SK-N-MC (cell line): Measurements from ENCODE around the gene ZNF827.

Source experiments
- EZH2 ChIP-seq: fragments of 200-600 bp; sonication (generic); IDR thresholded peaks from one replicate; pipeline ENCODE4 v1.6.1; 2017; ENCODE audit warnings: antibody characterized with exemption
- FOXP2 ChIP-seq: optimal IDR thresholded peaks from 2 replicates; pipeline ENCODE3; 2011; ENCODE audit warnings: mild to moderate bottlenecking, moderate library complexity; ENCODE audit not compliant: insufficient read depth; ENCODE audit errors: extremely low read length, control extremely low read depth
- POLR2AphosphoS5 ChIP-seq: IDR thresholded peaks from 2 replicates; pipeline ENCODE4 v1.6.1; 2012; ENCODE audit warnings: mild to moderate bottlenecking, low read depth, low read length, borderline replicate concordance

DNA sequence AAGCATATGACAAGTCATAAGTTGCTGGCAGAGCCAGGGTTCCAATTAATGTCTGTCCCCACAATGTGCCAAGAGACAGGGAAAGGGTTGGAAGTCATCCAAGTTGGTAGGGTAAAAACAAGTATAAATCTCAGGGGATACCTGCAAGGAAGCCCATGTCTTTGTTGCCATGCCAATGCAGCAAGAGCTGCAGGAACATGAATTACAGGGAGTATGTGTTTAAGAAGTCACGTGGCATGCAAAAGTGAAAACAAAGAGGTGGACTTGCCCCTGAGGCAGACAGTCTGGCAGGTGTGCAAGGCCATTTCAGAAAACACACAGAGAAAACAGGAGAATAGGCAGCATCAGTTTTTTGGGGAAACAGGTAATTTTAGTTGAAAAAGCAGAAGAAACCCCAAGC, 229.3 kb downstream of the ZNF827 start:
- no peak for TF ChIP-seq POLR2AphosphoS5
- TF ChIP-seq EZH2, result no peak
- TF ChIP-seq FOXP2, result no peak
